Activated B cell treated with CpG ODN at 0.5 μM for 24 hours (primary cell): ENCODE measurements around the gene PISD. TPM values are rescaled to one million over a fixed set of nuclear protein-coding genes. Genes with fewer than 3 reads are reported as not detected.

Source experiments
- ATAC-seq: fragments of 200-7000 bp; cut with Tn5 transposase; one replicate; pipeline ENCODE4 v1.10.0; 2021; ENCODE audit warnings: low read depth, mild to moderate bottlenecking, moderate library complexity
- CTCF ChIA-PET: fragments of 350-600 bp; sonication (Branson Sonifier 250); formaldehyde crosslinking; loops from one replicate; lab custom pipeline; 2021; ENCODE audit warnings: antibody characterized with exemption; lab: Charles Lee
- POLR2A ChIA-PET: fragments of 350-600 bp; sonication (Branson Sonifier 250); formaldehyde crosslinking; loops from one replicate; lab custom pipeline; 2021; ENCODE audit warnings: antibody characterized with exemption; lab: Charles Lee
- DNase-seq: peaks from one replicate; pipeline ENCODE4 v3.0.0; 2022
- H3K27ac Mint-ChIP-seq: one replicate; pipeline ENCODE4 v1.8.0; 2020; ENCODE audit warnings: mixed read lengths
- H3K27me3 Mint-ChIP-seq: one replicate; pipeline ENCODE4 v1.8.0; 2021; ENCODE audit warnings: mixed read lengths
- H3K36me3 Mint-ChIP-seq: one replicate; pipeline ENCODE4 v1.8.0; 2021; ENCODE audit warnings: low read depth, mixed read lengths
- H3K4me1 Mint-ChIP-seq: one replicate; pipeline ENCODE4 v1.8.0; 2021; ENCODE audit warnings: mixed read lengths
- H3K4me3 Mint-ChIP-seq: one replicate; pipeline ENCODE4 v1.8.0; 2020; ENCODE audit warnings: mild to moderate bottlenecking, mixed read lengths
- H3K9me3 Mint-ChIP-seq: one replicate; pipeline ENCODE4 v1.8.0; 2020; ENCODE audit warnings: mixed read lengths
- intact Hi-C: fragments of 100-400 bp; cut with micrococcal nuclease; formaldehyde crosslinking; loops from one replicate; pipeline ENCODE4 v1.15.1; 2024
- total RNA-seq: library from RNA; stranded (reverse); gene quantifications from 2 replicates; pipeline ENCODE4 v1.2.3, GENCODE V29; 2022
- TF ChIP-seq, protein P1 (sequence below): fragments of 200-600 bp; IDR thresholded peaks from one replicate; pipeline ENCODE4 v1.8.0; 2022; ENCODE audit warnings: antibody characterized with exemption, mild to moderate bottlenecking

The PISD gene
- total RNA-seq, 1 donor from 2014 or later = 61.6 TPM

- Mint-ChIP-seq H3K36me3 (peaks cover 64% of the 10 kb centered on the region), H3K27ac (no peak overlapping the region), H3K9me3 (no peaks in the 10 kb centered on the region), H3K4me3 (no peak overlapping the region), H3K27me3 (no peaks in the 10 kb centered on the region), H3K4me1 (no peaks in the 10 kb centered on the region)
- DNase-seq (no peak), ATAC-seq (no peak)
- ChIA-PET CTCF (no interaction called here), POLR2A (interaction anchor here (1.3 kb wide), 1 partner anchor 30 kb away, joined by 5 read pairs; the partner anchor contains the start of gene PISD)
- TF ChIP-seq, protein P1, sequence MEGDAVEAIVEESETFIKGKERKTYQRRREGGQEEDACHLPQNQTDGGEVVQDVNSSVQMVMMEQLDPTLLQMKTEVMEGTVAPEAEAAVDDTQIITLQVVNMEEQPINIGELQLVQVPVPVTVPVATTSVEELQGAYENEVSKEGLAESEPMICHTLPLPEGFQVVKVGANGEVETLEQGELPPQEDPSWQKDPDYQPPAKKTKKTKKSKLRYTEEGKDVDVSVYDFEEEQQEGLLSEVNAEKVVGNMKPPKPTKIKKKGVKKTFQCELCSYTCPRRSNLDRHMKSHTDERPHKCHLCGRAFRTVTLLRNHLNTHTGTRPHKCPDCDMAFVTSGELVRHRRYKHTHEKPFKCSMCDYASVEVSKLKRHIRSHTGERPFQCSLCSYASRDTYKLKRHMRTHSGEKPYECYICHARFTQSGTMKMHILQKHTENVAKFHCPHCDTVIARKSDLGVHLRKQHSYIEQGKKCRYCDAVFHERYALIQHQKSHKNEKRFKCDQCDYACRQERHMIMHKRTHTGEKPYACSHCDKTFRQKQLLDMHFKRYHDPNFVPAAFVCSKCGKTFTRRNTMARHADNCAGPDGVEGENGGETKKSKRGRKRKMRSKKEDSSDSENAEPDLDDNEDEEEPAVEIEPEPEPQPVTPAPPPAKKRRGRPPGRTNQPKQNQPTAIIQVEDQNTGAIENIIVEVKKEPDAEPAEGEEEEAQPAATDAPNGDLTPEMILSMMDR = no peak
- intact Hi-C loops = no loop called here
These were observed 30.3 kb upstream of the PISD start for GRCh38 chr22:31692186-31692886.

- TF ChIP-seq, protein P1 = no peak
- DNase-seq (no peak), ATAC-seq (no peak)
- intact Hi-C loops = no loop called here
- Mint-ChIP-seq H3K4me3 (no peak overlapping the region), H3K4me1 (no peaks in the 10 kb centered on the region), H3K27ac (no peak overlapping the region), H3K36me3 (peaks cover 65% of the 10 kb centered on the region), H3K9me3 (no peaks in the 10 kb centered on the region), H3K27me3 (no peaks in the 10 kb centered on the region)
- ChIA-PET POLR2A (interaction anchor here (0.6 to 1.3 kb wide), 3 partner anchors 15 to 30 kb away, joined by 3 to 5 read pairs (median 3); partner anchors contain the start of gene PISD), CTCF (no interaction called here)
These were observed 29.4 kb upstream of the PISD start for GRCh38 chr22:31691408-31691807.

DNA sequence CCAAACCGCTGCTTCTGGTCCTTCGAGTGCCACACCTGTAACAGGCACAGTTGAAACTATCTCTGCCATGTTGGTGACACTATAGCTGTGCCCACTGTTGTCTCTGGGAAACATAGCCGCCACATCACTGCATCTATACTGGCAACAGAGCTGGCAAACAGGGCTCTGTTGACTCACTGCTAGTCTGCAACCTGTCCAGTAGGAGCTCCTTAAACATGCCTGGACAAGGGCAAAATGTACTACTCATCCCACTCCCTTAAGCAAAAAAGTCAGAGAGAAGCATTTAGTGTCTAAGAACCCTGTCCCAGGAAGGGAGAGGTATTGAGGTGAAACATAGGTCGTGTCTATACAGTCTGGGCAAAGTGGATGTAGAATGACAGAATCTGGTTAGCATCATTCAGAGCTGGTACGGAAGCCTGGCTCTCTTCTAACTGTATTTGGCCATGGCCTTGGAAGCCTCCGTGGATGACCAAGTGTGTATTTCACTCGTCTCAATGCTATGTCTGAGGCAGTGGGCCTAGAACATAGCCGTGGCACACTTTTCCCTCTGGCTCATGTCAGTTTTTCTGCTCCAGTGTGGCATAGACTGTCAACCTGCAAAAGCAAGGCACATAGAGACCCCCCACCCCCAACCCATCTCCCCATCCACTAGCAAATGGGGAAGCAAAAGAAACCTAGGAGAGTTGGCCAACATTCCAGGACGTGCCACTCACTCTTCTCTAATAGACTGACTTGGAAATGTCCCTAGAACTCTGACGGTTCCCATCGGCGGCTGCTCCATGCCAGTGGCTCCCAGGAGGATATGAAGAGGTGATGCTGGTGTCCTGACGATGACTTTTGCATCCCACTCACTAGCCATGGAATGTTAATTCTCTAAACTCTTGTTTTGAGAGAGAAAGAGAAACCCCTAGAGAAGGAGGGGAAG, 21.4 kb upstream of the PISD start:
- H3K9me3 Mint-ChIP-seq = no peaks in the 10 kb centered on the region
- H3K4me1 Mint-ChIP-seq = no peaks in the 10 kb centered on the region
- ChIA-PET POLR2A (no interaction called here), CTCF (no interaction called here)
- no peaks in the 10 kb centered on the region for H3K27me3 Mint-ChIP-seq
- H3K36me3 Mint-ChIP-seq = peaks cover 60% of the 10 kb centered on the region
- ATAC-seq (no peak), DNase-seq (no peak)
- TF ChIP-seq, protein P1 = no peak
- intact Hi-C loops = no loop called here
- H3K27ac Mint-ChIP-seq = peak overlapping the region; percentile 41
- no peak overlapping the region for H3K4me3 Mint-ChIP-seq

DNA sequence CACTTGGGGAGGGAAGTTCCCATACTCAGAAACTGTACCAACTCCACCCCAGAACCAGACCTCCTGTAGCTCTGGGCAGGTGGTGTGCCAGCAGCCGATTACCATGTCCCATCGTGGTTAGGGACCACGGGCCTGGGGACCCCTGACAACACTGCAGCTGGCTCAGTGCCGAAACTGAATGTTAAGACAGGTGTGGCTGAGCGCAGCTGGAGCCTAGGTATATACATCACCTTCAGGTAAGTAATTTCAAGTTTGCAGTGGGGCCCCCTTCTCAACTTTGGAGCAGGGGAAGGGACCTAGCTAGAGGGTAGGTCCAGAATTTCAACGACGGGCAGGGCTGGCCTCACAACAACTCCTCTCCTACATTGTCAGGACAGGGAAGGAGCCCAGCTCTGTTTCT, 20.7 kb upstream of the PISD start:
- no peak overlapping the region for H3K4me3 Mint-ChIP-seq
- H3K27me3 Mint-ChIP-seq = no peaks in the 10 kb centered on the region
- H3K36me3 Mint-ChIP-seq = peaks cover 54% of the 10 kb centered on the region
- H3K9me3 Mint-ChIP-seq = no peaks in the 10 kb centered on the region
- intact Hi-C loops = no loop called here
- CTCF ChIA-PET = no interaction called here
- ATAC-seq = no peak
- H3K4me1 Mint-ChIP-seq = no peaks in the 10 kb centered on the region
- POLR2A ChIA-PET = no interaction called here
- H3K27ac Mint-ChIP-seq = no peak overlapping the region
- TF ChIP-seq, protein P1 = no peak
- DNase-seq = no peak
